Measurements from ENCODE around the gene KCNH3.
"Not testable (repeated sequence)": the region's sequence is repeated elsewhere in the genome, so short reads cannot be mapped to it uniquely, and the experiment has no call there.

GRCh38 chr12:49534122-49534521 lies 4.7 kb upstream of the KCNH3 start:
- TF ChIP-seq POLR2AphosphoS5, POLR2A (IDR thresholded peaks at IDR 0.05; ENCODE audit: low read depth, low read length): not testable (repeated sequence)
